Fibroblast of pulmonary artery (primary cell): Measurements from ENCODE around the gene DNAJC1.

Experiments
- DNase-seq: peaks from one replicate; pipeline ENCODE4 v3.0.0-alpha.2; 2010; ENCODE audit warnings: low read depth
- H3K4me3 ChIP-seq: replicated peaks from 2 replicates; pipeline ENCODE4 v1.5.1; 2011; ENCODE audit warnings: low read depth, mild to moderate bottlenecking, control low read depth, low read length, moderate library complexity
- TF ChIP-seq, protein P1 (sequence below): IDR thresholded peaks from 2 replicates; pipeline ENCODE4 v1.5.1; 2011; ENCODE audit warnings: mild to moderate bottlenecking, control low read depth, low read length, inconsistent platforms; ENCODE audit errors: missing control alignments

Gene DNAJC1

DNA sequence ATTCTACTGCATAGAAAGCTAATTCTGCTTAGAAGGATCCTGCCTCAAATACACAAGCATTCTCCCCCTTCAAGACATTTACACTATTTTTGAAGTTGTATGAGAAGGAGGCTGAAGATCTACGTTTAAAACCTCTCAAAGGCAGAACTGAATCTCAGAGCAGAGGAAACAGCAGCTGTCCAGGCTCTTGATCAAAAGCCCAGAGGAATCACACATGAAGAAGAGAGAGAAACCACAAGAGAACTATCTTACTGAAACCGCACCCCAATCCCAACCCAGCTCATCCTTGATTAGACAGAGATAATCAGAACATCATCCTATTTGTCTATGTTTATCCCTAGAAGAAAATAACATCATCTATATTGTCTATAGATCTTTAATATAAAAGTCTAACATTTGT, 2.2 kb upstream of the DNAJC1 start:
- TF ChIP-seq, protein P1, sequence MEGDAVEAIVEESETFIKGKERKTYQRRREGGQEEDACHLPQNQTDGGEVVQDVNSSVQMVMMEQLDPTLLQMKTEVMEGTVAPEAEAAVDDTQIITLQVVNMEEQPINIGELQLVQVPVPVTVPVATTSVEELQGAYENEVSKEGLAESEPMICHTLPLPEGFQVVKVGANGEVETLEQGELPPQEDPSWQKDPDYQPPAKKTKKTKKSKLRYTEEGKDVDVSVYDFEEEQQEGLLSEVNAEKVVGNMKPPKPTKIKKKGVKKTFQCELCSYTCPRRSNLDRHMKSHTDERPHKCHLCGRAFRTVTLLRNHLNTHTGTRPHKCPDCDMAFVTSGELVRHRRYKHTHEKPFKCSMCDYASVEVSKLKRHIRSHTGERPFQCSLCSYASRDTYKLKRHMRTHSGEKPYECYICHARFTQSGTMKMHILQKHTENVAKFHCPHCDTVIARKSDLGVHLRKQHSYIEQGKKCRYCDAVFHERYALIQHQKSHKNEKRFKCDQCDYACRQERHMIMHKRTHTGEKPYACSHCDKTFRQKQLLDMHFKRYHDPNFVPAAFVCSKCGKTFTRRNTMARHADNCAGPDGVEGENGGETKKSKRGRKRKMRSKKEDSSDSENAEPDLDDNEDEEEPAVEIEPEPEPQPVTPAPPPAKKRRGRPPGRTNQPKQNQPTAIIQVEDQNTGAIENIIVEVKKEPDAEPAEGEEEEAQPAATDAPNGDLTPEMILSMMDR = no peak
- no peak for DNase-seq
- H3K4me3 ChIP-seq = no peak overlapping the region

DNA sequence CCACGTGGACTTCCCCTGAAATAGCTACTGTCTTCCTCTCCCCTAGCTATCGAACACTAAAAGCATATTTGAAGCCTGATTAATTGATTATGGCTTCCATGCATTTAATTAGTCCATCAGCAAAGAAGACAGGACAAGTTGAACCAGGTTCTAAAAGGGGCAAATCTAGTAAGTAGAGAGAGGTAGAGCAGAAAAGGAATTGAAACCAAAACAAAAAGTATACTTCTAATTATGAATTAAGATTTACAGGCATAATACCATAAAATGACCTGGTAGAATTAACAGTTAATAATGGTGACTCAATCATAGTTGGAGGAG, 393 bp upstream of the DNAJC1 start:
- no peak for DNase-seq
- TF ChIP-seq, protein P1 = no peak
- peak overlapping the region; percentile 93 for H3K4me3 ChIP-seq

DNA sequence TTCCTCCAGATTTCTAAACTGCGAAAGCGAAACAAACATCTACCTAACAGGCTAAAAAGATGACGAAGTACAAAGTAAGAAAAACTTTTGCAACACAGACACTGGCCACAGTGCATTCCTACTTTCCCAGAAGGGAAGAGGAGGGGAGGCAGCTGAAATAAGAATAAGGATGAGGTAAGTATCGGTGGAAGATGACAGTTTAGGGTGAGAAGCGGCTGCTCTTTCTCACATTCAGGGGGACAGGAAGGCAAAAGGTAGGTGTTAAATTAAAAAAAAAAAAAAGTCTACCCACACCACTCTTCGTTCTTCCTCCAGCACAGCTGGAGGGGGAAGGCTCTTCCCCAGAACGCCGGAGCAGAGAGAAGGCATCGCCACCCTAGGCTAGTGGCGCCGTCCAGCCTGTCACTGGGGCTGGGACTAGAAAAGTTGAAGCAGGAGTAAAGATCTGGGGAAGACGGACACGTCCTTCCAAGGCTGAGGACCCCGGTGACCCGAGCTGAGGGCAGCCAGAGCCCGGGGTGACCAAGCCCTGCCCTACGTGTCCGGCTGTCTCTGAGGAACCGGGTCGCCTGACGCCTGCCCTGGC, 846 bp downstream of the DNAJC1 start:
- peak; percentile 75 for DNase-seq
- TF ChIP-seq, protein P1 = no peak

DNA sequence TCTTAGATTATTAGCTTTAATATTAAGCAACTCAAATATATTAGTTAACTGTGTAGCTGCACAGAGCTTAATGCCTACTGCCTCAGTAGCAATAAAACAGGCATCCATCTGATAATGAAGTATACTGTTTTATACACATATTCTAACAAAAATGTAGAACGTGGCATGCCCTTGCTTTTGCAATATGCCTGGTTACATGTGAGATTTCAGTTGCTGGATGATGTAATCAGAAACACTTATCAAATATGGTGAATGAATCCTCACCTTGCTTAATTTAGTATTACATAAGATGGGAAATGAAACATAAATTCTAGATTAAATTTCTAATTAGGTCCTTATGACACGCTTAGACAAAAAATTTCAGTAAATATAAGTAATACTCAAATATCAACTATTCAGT, 8.0 kb downstream of the DNAJC1 start:
- peak; percentile 53 for DNase-seq

More for the DNA sequence above, 846 bp downstream of the DNAJC1 start:
- H3K4me3 ChIP-seq = peak overlapping the region; percentile 93

DNA sequence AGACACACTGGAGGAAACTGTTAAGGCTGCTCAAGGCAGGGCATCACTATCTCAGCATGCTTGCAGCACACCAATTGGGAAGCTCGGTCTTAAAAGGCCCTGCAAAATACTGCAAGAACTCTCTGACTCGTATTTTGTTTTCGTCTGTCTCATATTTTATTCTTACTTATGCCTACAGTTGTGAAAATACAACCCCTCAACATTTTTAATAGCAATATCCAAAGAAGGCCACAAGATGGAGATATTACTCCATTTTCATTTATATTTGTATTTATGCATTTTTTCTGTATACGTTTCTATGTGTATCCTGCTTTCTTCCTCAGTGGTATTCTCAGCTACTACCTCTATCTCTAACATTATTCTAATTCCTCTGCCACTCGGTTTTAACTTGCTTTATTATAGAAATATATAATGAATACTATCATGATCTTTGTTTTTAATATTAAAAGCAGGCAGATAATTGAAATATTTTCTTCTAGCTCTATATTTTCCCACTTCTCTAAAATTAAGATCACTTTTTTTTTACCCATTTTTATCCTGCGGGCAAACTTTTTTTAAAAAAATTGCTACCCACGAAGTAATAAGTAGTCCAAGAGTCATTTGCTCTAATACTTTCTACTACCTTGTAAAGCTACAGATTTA, 10.0 kb downstream of the DNAJC1 start:
- H3K4me3 ChIP-seq = no peak overlapping the region
- TF ChIP-seq, protein P1 = peak; percentile 43

More for the DNA sequence above, 8.0 kb downstream of the DNAJC1 start:
- H3K4me3 ChIP-seq = no peak overlapping the region
- TF ChIP-seq, protein P1 = no peak

DNA sequence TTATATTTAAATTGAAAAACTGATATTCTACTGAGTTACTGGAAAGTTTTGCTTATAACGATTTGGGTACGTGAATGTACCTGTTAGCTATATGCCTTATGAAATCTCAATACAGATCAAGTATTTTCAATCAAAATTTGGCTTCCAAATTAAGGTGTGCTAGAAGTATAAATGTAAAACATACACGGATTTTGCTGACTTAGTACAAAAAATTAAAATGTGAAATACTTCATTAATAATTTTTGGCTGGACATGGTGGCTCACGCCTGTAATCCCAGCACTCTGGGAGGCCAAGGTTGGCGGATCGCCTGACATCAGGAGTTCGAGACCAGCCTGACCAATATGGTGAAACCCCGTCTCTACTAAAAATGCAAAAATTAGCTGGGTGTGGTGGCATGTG, 11.7 kb downstream of the DNAJC1 start:
- TF ChIP-seq, protein P1 = no peak
- DNase-seq = no peak
- no peak overlapping the region for H3K4me3 ChIP-seq

More for the DNA sequence above, 10.0 kb downstream of the DNAJC1 start:
- DNase-seq = peak; percentile 61

DNA sequence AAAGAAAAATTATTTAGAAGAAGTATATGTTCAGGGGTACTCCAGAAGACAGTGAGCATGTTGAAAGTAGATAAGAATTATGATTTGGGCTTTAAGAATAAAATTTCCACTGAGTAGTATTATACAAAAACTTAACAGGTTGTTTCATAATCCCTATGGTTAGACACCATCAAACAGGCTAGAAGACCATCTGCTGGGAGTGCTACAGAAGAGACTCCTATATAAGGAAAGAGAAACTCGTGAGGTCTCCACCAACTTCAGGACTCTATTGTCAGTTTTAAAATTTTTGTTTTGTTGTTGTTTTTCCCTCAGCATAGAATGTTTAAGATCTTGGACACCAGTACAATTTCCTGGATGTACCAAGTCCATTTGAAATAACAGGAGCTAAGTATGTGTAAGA, 13.1 kb downstream of the DNAJC1 start:
- TF ChIP-seq, protein P1 = no peak
- DNase-seq = no peak
- H3K4me3 ChIP-seq = no peak overlapping the region
